ENCODE measurements around the gene ESR1. TPM values are rescaled to one million over a fixed set of nuclear protein-coding genes. Genes with fewer than 3 reads are reported as not detected.
A peak's percentile ranks its signal among the peaks of the same experiment; 100 is the strongest.

The ESR1 gene
- total RNA-seq, 6 experiments from 2014 or later, result 1.6 to 59.9 (median 18.6) TPM

DNA sequence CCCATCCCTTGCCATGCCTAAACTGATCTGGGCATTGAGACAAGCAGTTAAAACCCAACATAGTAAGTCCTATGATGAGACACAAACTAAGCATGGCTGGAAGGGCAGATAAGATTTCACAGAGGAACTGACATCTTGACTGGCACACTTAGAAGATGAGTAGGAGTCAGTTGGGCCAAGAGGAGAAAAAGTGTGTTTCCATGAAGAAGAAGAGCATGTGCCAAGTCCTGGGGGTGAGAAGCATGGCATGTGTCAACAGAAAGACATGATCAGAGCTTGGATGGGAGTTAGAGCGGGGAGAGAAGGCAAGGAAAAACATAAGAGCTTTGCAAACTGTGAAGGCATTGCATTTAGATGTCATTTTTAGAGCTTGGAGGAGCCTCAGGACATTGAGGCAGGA is 68.0 kb downstream of the ESR1 start:
- no peak for DNase-seq
- Histone ChIP-seq H3K36me3 (peaks cover 0 to 4% (median 0%) of the 10 kb centered on the region in 4 donors), H3K27ac (no peak overlapping the region), H3K4me3 (no peak overlapping the region), H3K27me3 (no peaks in the 10 kb centered on the region), H3K9me3 (no peaks in the 10 kb centered on the region), H3K4me1 (peaks cover 0 to 10% (median 5%) of the 10 kb centered on the region in 4 donors)
- 50% methylated on average over 1 of the region's 1 CpG for WGBS (ENCODE audit: insufficient coverage, low coverage, low lambda C conversion rate, missing lambda C conversion rate)
- intact Hi-C loops (cut with DNase I), result no loop called here
- TF ChIP-seq, protein P1, sequence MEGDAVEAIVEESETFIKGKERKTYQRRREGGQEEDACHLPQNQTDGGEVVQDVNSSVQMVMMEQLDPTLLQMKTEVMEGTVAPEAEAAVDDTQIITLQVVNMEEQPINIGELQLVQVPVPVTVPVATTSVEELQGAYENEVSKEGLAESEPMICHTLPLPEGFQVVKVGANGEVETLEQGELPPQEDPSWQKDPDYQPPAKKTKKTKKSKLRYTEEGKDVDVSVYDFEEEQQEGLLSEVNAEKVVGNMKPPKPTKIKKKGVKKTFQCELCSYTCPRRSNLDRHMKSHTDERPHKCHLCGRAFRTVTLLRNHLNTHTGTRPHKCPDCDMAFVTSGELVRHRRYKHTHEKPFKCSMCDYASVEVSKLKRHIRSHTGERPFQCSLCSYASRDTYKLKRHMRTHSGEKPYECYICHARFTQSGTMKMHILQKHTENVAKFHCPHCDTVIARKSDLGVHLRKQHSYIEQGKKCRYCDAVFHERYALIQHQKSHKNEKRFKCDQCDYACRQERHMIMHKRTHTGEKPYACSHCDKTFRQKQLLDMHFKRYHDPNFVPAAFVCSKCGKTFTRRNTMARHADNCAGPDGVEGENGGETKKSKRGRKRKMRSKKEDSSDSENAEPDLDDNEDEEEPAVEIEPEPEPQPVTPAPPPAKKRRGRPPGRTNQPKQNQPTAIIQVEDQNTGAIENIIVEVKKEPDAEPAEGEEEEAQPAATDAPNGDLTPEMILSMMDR (IDR thresholded peaks at IDR 0.05), result no peak
- no peak for TF ChIP-seq POLR2A (IDR thresholded peaks at IDR 0.05)
- no peak for ATAC-seq

DNA sequence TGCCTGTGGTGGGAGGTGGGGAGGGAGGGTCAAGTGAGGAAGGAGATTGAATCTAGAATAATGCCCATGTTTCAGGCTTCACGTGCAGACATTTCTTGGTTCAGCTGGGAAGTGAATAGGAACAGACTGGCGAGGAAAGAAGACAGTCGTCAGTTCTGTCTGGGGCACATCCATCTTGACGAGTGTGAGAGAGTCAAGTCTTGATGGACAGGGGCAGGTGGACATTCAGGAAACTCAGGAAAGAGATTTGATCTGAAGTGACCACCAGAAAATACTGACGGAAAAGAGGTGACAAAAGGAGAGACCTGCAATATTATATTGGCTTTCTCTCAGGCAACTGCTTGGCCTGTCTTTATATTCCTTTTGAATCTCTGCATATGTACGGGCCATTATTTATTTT is 68.6 kb downstream of the ESR1 start:
- ATAC-seq, result no peak
- 93% methylated on average over 6 of the region's 6 CpGs for WGBS (ENCODE audit: insufficient coverage, low coverage, low lambda C conversion rate, missing lambda C conversion rate)
- Histone ChIP-seq H3K9me3 (no peaks in the 10 kb centered on the region), H3K36me3 (no peaks in the 10 kb centered on the region), H3K27ac (no peak overlapping the region), H3K4me1 (peaks cover 0 to 10% (median 5%) of the 10 kb centered on the region in 4 donors), H3K27me3 (no peaks in the 10 kb centered on the region), H3K4me3 (no peak overlapping the region)
- TF ChIP-seq POLR2A (IDR thresholded peaks at IDR 0.05), result no peak
- TF ChIP-seq, protein P1 (IDR thresholded peaks at IDR 0.05), result no peak
- intact Hi-C loops (cut with DNase I), result no loop called here
- no peak for DNase-seq

DNA sequence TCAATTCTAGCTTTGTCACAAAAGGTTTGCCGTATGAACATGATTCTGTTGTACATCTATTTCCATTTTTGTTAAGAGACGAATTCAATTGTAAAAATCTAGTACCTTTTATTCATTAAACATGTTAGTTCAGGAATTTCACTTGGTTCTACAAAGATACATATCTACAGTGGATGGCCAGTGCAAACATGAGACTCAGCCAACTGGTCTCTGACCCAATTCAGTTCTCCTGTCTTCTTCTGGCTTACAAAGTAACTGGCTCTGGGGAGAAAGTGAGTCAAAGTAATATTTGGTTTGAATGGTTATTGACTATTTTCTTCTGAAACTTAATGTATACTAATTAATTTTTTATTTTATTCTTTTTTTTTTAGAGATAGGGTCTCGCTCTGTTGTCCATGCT is 70.0 kb downstream of the ESR1 start:
- intact Hi-C loops (cut with DNase I), result no loop called here
- no peaks in the 10 kb centered on the region for H3K27me3 ChIP-seq
- 64% methylated on average over 2 of the region's 3 CpGs for WGBS (ENCODE audit: insufficient coverage, low coverage, low lambda C conversion rate, missing lambda C conversion rate)
- no peaks in the 10 kb centered on the region for H3K9me3 ChIP-seq
- H3K4me1 ChIP-seq, result peaks cover 0 to 10% (median 5%) of the 10 kb centered on the region in 4 donors
- ATAC-seq (peak; percentile 90 to 96 (median 93)), DNase-seq (peak in 1 of 3 donors; percentile 52)
- no peaks in the 10 kb centered on the region for H3K36me3 ChIP-seq
- no peak overlapping the region for H3K27ac ChIP-seq
- H3K4me3 ChIP-seq, result no peak overlapping the region
- no peak for TF ChIP-seq POLR2A (IDR thresholded peaks at IDR 0.05)
- TF ChIP-seq, protein P1 (IDR thresholded peaks at IDR 0.05), result no peak

DNA sequence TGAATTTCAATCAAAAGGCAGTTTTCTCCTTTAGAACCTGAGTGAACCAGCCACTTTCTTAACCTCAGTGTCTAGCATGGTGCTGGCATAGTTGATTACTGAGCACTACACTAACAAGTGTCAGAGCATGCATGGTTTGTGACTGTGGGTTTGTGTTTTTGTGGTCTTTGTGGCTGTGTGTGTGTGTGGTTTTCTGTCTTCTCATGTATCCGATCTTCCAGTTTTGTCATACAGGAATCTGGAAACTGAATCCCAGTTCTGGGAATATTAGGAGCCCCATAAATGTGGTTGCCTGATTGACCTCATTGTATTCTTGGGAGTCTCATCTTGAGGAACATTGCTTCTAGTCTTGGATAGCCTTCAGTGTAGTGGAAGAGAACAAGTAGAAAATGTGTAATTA is 73.7 kb downstream of the ESR1 start:
- H3K9me3 ChIP-seq, result no peaks in the 10 kb centered on the region
- ATAC-seq, result no peak
- intact Hi-C loops (cut with DNase I), result no loop called here
- no peaks in the 10 kb centered on the region for H3K27me3 ChIP-seq
- no peak for DNase-seq
- H3K36me3 ChIP-seq, result no peaks in the 10 kb centered on the region
- no peak overlapping the region for H3K4me3 ChIP-seq
- TF ChIP-seq, protein P1 (IDR thresholded peaks at IDR 0.05), result no peak
- no peak for TF ChIP-seq POLR2A (IDR thresholded peaks at IDR 0.05)
- no peak overlapping the region for H3K27ac ChIP-seq
- no CpG with 5 or more reads among the region's 1 CpG for WGBS (ENCODE audit: insufficient coverage, low coverage, low lambda C conversion rate, missing lambda C conversion rate)
- H3K4me1 ChIP-seq, result peaks cover 0 to 10% (median 5%) of the 10 kb centered on the region in 4 donors

DNA sequence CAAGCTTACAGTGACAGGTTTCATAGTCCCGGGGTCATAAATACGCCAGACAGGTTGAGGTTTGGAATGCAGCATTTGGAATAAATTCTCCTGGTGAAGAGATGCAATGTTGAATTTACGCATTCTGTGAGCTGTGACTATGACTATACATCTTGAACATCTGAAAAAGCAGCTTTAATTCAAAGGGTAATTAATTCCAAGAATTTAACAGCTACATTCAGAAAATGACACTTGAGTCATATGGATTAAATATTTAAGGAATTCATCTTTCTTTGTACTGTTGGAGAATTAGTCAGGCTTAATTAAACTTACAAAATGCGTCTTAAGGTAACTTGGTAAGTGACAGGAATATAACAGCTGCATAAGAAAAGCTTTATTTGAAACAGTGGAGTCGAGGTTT is 74.7 kb downstream of the ESR1 start:
- 89% methylated on average over 3 of the region's 5 CpGs for WGBS (ENCODE audit: insufficient coverage, low coverage, low lambda C conversion rate, missing lambda C conversion rate)
- intact Hi-C loops (cut with DNase I), result no loop called here
- Histone ChIP-seq H3K9me3 (no peaks in the 10 kb centered on the region), H3K36me3 (no peaks in the 10 kb centered on the region), H3K4me1 (peaks cover 0 to 10% (median 5%) of the 10 kb centered on the region in 4 donors), H3K4me3 (no peak overlapping the region), H3K27ac (no peak overlapping the region), H3K27me3 (no peaks in the 10 kb centered on the region)
- TF ChIP-seq, protein P1 (IDR thresholded peaks at IDR 0.05), result no peak
- no peak for TF ChIP-seq POLR2A (IDR thresholded peaks at IDR 0.05)
- ATAC-seq (no peak), DNase-seq (no peak)

Data from right lobe of liver (tissue), 6 donors.